ENCODE results near the gene NTSR2.
"Not testable (repeated sequence)": the region's sequence is repeated elsewhere in the genome, so short reads cannot be mapped to it uniquely, and the experiment has no call there.

Gene NTSR2

DNA sequence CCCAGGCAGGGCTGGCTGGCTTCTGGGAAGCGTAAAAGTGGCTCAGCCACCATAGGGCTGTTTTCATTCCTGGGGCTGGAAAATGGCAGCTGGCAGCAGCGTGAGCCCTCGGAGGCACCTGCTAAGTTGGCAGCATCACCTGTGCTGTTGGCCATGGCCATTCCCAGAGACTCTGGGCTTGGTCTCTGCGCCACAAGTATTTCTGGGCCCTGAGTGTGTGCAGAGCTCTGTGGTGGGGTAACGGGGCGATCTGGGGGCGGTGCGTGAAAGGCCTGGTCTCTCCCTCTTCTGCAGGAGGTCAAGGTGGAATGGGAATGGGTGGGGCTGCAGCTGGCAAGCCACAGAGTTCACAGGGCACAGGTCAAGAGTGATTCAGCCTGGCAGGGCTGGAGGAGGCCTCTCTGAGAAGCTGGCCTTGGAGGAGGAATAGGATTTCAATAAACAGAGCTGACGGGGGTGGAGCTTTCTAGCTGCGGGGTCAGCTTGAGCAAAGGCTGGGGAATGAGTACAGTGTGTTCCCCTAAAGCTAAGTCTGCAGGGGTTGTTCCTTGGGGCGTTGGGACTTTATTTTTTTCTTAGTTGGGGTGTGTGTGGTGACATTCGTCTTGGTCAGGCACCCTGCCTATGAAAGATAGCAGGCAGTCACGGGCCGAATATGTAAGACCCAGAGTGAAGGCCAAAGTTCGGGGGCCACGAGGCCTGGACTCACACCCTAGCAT, 10.3 kb upstream of the NTSR2 start:
- in situ Hi-C loops (cut with HindIII; ENCODE audit: low sequenced_read_pairs): loop anchor here (10.0 kb wide), 1 partner anchor 84 kb away; no protein-coding TSS in a partner anchor

- in situ Hi-C loops (cut with HindIII; ENCODE audit: low sequenced_read_pairs): loop anchor here (10.0 kb wide), 1 partner anchor 85 kb away; no protein-coding TSS in a partner anchor
Measured at GRCh38 chr2:11679486-11680181, 9.6 kb upstream of the NTSR2 start.

GRCh38 chr2:11679016-11679415, 9.0 kb upstream of the NTSR2 start:
- in situ Hi-C loops (cut with HindIII; ENCODE audit: low sequenced_read_pairs): no loop called here

- in situ Hi-C loops (cut with HindIII; ENCODE audit: low sequenced_read_pairs): no loop called here
Measured at GRCh38 chr2:11678306-11678960, 8.4 kb upstream of the NTSR2 start.

GRCh38 chr2:11677136-11678055, 7.4 kb upstream of the NTSR2 start:
- in situ Hi-C loops (cut with HindIII; ENCODE audit: low sequenced_read_pairs): no loop called here

DNA sequence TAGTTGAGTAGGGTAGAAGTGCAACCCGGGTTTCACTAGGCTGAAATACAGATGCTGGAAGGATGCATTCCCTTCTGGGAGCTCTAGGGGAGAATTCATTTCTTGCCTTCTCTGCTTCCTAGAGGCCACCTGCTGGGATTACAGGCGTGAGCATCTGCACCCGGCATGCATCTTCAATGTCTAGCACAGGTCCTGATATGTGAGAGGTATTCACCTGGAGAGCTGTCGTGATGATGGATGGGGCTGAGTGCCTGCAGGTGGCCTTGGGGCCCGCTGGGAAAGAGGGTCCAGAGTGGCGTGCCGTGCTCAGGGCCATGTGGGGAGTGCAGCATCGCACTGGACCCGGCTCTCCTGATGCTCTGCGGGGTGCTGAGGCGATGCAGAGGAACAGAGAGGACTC, 6.6 kb upstream of the NTSR2 start:
- in situ Hi-C loops (cut with HindIII; ENCODE audit: low sequenced_read_pairs): no loop called here

DNA sequence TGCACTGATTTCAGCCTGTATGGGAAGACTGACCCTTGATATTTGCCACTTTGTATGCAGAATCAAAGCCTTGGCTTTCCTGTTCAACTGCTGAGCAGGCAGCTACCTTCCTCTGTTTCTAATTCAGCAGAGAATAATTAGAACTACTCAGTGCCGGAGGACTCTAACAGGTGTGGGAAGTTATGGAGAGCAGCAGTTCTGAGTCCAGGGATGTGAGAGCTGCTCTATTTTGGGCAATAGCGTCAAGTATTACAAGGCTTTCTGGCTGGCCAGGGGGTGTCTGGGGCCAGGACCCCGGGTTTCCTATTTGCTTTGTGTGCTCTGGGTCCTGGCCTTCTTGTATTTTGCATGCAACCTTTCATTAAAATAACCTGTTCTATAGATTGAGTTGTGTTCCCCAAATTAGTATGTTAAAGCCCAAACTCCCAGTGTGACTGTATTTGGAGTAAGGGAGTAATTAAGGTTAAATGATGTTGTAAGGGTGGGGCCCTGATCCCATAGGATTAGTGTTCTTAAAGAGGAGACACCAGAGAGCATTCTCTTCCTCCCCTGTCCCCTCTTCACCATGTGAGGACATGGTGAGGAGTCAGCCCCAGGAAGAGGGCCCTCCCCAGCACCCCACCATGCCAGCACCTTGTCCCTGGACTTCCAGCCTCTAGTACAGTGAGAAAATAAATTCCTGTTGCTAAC, 5.6 kb upstream of the NTSR2 start:
- in situ Hi-C loops (cut with HindIII; ENCODE audit: low sequenced_read_pairs): no loop called here

- in situ Hi-C loops (cut with HindIII; ENCODE audit: low sequenced_read_pairs): no loop called here
Measured at GRCh38 chr2:11674983-11675382, 5.0 kb upstream of the NTSR2 start.

DNA sequence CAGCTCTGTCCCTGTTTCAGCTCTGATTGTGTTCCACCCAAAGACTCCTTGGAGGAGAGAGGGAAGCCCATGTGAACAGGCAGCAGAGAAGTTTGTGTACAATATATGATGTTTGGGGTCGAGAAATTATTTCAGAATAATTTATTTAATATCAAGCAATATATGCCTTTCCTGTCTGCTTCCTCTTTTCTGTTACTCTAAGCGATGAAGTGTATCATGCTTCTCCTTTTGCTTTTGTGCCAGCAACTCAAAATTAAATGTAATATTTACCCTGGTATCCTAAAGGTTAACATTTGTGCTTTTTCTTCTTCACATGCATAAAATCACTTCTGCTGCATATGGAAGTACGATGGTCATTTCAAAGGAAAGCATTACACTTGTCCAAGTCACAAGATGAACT, 2.4 kb upstream of the NTSR2 start:
- in situ Hi-C loops (cut with HindIII; ENCODE audit: low sequenced_read_pairs): no loop called here

DNA sequence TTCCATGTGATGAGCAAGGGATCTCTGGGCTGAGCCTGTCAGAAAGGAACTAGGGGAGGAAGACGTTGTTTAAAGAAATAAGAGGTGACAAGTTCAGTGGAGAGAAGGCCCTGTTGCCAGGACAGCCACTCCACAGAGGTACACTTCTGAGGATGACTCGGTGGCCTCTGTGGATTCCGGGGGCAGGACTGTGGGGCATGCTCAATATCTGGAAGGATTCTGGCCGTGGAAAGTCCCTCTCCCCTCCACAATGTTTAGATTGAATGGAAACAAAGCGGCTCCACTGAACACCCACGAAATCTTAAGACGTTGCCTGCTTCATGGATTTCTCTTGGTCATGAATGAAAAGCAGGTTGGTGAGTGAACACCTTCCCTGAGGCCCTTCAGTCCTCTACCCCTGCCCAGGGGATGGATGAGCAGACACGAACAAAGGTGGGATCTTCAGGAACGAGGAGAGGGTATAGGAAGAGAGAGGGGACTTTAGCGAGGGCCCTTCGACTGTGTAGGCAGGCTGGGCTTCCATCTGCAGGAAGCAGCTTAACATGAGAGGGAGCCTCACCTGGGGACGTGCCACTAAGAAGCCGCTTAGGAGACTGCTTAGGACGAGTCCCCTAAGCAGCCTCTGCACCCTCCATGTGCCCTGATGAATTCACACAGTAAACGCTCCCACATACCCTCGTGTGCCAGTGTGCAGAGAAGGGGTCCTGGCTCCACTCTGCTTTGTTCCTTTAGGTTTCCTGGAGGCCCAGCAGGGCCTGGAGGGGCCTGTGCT, 1.9 kb downstream of the NTSR2 start:
- in situ Hi-C loops (cut with HindIII; ENCODE audit: low sequenced_read_pairs): no loop called here

- in situ Hi-C loops (cut with HindIII; ENCODE audit: low sequenced_read_pairs): no loop called here
Measured at GRCh38 chr2:11667194-11667593, 2.8 kb downstream of the NTSR2 start.

- in situ Hi-C loops (cut with HindIII; ENCODE audit: low sequenced_read_pairs): no loop called here
Measured at GRCh38 chr2:11665510-11666362, 4.3 kb downstream of the NTSR2 start.

DNA sequence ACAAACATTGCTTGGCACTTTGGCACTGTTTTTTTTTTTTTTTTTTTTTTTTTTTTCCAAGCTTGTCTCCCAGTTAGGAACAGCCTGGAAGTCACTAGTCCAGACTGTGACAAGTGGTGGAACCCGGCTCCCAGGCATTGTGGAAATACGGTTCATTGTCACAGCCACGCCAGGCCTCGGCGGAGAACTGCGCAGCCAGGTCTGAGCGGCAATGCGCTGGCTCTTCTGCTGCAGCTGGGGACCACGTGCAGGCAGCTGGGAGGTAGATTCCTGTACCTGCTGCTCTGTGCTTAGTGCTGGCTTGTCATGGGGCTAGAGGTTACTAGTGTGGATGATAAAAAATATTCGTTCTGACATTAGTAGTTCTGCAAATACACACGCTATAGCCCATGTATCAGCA, 5.0 kb downstream of the NTSR2 start:
- in situ Hi-C loops (cut with HindIII; ENCODE audit: low sequenced_read_pairs): no loop called here

DNA sequence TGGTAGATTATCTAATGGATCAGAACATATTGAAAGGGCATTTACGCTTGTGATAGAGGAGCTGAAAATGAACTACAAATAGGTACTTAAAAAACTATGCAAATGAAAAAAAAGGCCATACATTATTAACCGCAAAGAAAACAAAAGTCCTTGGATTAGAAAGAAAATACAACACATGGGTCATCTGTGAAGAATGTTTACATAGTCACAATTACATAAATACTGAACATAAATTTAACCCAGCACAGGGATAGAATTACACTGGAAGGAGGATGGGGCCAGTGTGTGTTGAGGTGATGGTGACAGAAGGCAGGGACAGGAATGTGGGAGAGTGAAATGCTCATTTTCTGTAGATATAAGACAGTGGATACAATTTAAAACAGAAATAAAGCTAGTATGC, 6.6 kb downstream of the NTSR2 start:
- in situ Hi-C loops (cut with HindIII; ENCODE audit: low sequenced_read_pairs): no loop called here

DNA sequence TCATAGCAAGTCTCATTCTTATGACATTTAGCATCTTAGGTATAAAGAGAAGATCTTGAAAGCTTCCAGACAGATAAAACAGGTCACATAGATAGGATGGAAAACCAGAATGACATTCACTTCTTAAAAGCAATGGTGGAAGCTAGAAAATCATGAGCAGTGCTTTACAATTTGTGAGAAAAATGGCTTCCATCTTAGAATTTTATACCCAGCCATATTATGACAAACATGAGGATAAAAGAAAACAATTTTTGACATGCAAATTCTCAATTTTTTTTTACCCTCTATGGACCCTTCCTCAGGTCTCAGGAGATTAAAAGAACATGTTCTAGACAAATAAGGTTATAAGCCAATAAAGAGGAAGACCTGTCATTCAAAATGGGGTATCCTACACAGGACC, 7.1 kb downstream of the NTSR2 start:
- in situ Hi-C loops (cut with HindIII; ENCODE audit: low sequenced_read_pairs): no loop called here

- in situ Hi-C loops (cut with HindIII; ENCODE audit: low sequenced_read_pairs): no loop called here
Measured at GRCh38 chr2:11661891-11662435, 8.0 kb downstream of the NTSR2 start.

DNA sequence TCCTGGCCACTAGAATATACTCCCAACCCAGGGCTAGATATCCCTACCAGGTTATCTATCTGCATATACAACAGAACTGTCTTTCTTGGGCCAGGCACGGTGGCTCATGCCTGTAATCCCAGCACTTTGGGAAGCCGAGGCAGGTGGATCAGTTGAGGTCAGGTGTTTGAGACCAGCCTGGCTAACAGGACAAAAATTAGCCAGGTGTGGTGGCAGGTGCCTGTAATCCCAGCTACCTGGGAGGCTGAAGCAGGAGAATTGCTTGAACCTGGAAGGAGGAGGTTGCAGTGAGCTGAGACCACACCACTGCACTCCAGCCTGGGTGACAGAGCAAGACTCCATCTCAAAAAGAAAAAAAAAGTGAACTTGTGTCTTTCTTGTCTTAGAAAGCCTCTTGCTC, 9.6 kb downstream of the NTSR2 start:
- in situ Hi-C loops (cut with HindIII; ENCODE audit: low sequenced_read_pairs): not testable (repeated sequence)

DNA sequence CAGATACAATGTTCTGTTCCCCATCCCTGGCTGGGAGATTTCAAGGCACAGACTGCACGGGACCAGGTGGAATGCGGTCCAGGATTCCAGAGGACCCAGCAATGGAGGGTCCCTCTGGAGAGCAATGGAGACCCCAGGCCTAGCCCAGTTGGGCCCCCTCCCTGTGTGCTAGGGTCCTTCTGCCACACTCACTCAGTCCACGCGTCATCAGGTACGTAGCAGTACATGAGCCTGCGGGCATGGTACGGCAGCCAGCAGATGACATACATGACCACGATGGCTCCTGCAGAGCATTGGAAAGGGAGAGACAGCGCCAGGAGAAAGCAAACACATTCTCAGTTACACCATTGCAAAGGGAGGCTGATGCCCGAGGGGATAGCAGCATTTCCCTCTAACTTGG, 10.1 kb downstream of the NTSR2 start:
- in situ Hi-C loops (cut with HindIII; ENCODE audit: low sequenced_read_pairs): no loop called here
